CD4-positive, alpha-beta T cell treated with Interleukin-21 for 1 hour (primary cell): ENCODE data around the gene SLC44A3.

Source experiments
- DNase-seq: peaks from one replicate; pipeline ENCODE4 v3.0.0-alpha.2; 2020

The SLC44A3 gene

GRCh38 chr1:94942171-94943128, 122.3 kb downstream of the SLC44A3 start:
- DNase-seq: no peak
